Hepatocyte (in vitro differentiated cells): ENCODE data around the gene PGLYRP1.

Source experiments
- CTCF ChIP-seq: fragments of 200-600 bp; sonication (generic); IDR thresholded peaks from 2 replicates; pipeline ENCODE4 v1.5.1; 2016; ENCODE audit warnings: antibody characterized with exemption, mild to moderate bottlenecking; ENCODE audit not compliant: poor library complexity
- EZH2 ChIP-seq: fragments of 200-600 bp; sonication (generic); IDR thresholded peaks from 2 replicates; pipeline ENCODE4 v1.6.1; 2016; ENCODE audit warnings: antibody characterized with exemption, mild to moderate bottlenecking, borderline replicate concordance
- EZH2phosphoT487 ChIP-seq: fragments of 200-600 bp; sonication (generic); IDR thresholded peaks from one replicate; pipeline ENCODE4 v1.6.1; 2018; ENCODE audit warnings: antibody characterized with exemption, mild to moderate bottlenecking, low read depth, moderate library complexity; ENCODE audit not compliant: unreplicated experiment, severe bottlenecking

GRCh38 chr19:46056536-46056935, 33.7 kb upstream of the PGLYRP1 start:
- no peak for TF ChIP-seq CTCF
- no peak for TF ChIP-seq EZH2
- TF ChIP-seq EZH2phosphoT487, result no peak
